SK-N-SH (cell line): ENCODE results near the gene RGS7BP.

Experiments used
- NRF1 ChIP-seq: IDR thresholded peaks from 2 replicates; pipeline ENCODE4 v1.6.1; 2012; ENCODE audit warnings: low read depth, mild to moderate bottlenecking, low read length
- USF1 ChIP-seq: IDR thresholded peaks from 2 replicates; pipeline ENCODE4 v1.4.0; 2012; ENCODE audit warnings: low read depth, borderline replicate concordance

DNA sequence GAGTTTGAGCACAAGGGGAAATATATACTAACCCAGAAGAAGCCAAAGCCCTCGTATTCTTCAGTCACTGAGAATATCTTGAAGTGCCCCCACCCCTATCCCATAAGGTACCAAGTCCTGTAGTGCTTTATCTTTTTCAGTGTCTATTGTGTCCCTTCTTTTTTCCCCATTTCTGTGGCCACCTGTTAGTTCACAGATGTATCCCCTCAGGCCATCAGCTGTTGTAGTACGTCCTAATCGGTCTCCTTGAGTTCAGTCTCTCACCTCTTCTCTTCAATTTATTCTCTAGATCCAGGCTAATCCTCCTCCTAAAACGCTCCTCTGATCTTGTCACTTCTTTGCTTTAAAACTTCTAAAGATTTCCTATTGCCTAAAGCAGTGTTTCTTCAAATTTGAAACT, 10.4 kb downstream of the RGS7BP start:
- no peak for TF ChIP-seq USF1
- no peak for TF ChIP-seq NRF1
